Activated CD4-positive, alpha-beta memory T cell treated with anti-CD3 and anti-CD28 coated beads, Interleukin-2, amount 10 ng/mL, durations not matched to agents 7 days and 5 days (primary cell): Measurements from ENCODE around the gene ERAP2. TPM values are rescaled to one million over a fixed set of nuclear protein-coding genes. Genes with fewer than 3 reads are reported as not detected.
A peak's percentile ranks its signal among the peaks of the same experiment; 100 is the strongest.
"Not testable (repeated sequence)": the region's sequence is repeated elsewhere in the genome, so short reads cannot be mapped to it uniquely, and the experiment has no call there.

Experiments used
- CTCF ChIA-PET: fragments of 350-600 bp; sonication (Branson Sonifier 250); formaldehyde crosslinking; loops from one replicate; lab custom pipeline; 2021; ENCODE audit warnings: antibody characterized with exemption, inconsistent platforms; lab: Charles Lee
- POLR2A ChIA-PET: fragments of 350-600 bp; sonication (Branson Sonifier 250); formaldehyde crosslinking; loops from one replicate; lab custom pipeline; 2021; ENCODE audit warnings: antibody characterized with exemption; lab: Charles Lee
- DNase-seq: peaks from one replicate; pipeline ENCODE4 v3.0.0-alpha.2; 2020
- H3K27ac Mint-ChIP-seq: one replicate; pipeline ENCODE4 v1.8.0; 2021; ENCODE audit warnings: mild to moderate bottlenecking, mixed read lengths
- H3K27me3 Mint-ChIP-seq: one replicate; pipeline ENCODE4 v1.8.0; 2021; ENCODE audit warnings: mixed read lengths
- H3K36me3 Mint-ChIP-seq: one replicate; pipeline ENCODE4 v1.8.0; 2021; ENCODE audit warnings: low read depth, mixed read lengths
- H3K4me1 Mint-ChIP-seq: one replicate; pipeline ENCODE4 v1.8.0; 2021; ENCODE audit warnings: mixed read lengths
- H3K4me3 Mint-ChIP-seq: one replicate; pipeline ENCODE4 v1.8.0; 2021; ENCODE audit warnings: mild to moderate bottlenecking, mixed read lengths
- H3K9me3 Mint-ChIP-seq: one replicate; pipeline ENCODE4 v1.8.0; 2021; ENCODE audit warnings: mixed read lengths
- total RNA-seq, 2 experiments: library from RNA; stranded (reverse); gene quantifications; one replicate each; pipeline ENCODE4 v1.2.3, GENCODE V29; 2021

ERAP2 gene, protein sequence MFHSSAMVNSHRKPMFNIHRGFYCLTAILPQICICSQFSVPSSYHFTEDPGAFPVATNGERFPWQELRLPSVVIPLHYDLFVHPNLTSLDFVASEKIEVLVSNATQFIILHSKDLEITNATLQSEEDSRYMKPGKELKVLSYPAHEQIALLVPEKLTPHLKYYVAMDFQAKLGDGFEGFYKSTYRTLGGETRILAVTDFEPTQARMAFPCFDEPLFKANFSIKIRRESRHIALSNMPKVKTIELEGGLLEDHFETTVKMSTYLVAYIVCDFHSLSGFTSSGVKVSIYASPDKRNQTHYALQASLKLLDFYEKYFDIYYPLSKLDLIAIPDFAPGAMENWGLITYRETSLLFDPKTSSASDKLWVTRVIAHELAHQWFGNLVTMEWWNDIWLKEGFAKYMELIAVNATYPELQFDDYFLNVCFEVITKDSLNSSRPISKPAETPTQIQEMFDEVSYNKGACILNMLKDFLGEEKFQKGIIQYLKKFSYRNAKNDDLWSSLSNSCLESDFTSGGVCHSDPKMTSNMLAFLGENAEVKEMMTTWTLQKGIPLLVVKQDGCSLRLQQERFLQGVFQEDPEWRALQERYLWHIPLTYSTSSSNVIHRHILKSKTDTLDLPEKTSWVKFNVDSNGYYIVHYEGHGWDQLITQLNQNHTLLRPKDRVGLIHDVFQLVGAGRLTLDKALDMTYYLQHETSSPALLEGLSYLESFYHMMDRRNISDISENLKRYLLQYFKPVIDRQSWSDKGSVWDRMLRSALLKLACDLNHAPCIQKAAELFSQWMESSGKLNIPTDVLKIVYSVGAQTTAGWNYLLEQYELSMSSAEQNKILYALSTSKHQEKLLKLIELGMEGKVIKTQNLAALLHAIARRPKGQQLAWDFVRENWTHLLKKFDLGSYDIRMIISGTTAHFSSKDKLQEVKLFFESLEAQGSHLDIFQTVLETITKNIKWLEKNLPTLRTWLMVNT
- total RNA-seq, result 10 to 100 TPM; 91.3 to 93.9 TPM

DNA sequence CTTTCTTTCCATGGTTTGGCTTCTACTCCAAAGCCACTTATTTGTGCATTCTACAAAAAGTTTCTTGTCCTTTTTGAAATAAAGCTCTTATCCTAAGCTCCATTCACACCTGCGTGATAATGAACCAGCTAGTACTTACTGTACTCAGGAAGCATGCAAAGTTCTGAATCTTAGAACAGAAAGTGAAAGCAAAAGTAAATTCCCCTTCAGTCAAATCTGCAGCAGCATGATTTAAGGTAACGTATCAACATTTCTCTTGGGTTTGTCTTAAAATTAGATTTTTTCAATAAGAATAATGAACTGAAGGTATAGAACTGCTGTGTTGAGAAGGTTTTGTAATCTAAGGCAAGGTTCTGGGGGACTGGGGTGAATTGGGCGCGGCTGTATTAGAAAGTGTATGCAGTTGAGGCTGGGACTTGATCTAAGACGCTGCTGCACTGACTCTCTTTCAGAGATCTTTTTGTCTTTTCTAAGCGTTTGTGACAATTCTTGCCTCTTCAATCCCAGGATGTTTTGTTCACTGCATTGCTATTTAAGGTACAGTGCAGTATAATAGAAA is at the start of gene ERAP2:
TSS of gene ERAP2 (plus strand) at position 209 of the 559 bp plus-strand sequence. CDS start 3,186 bp downstream, outside the sequence.
- Mint-ChIP-seq H3K4me1 (peaks cover 72% of the 10 kb centered on the region), H3K36me3 (peaks cover 21% of the 10 kb centered on the region), H3K9me3 (no peaks in the 10 kb centered on the region), H3K4me3 (peak within 1 kb of the TSS; percentile 95), H3K27me3 (no peaks in the 10 kb centered on the region), H3K27ac (peak within 1 kb of the TSS; percentile 88)
- POLR2A ChIA-PET, result interaction anchor here (0.6 to 5.8 kb wide), 29 partner anchors 8 to 308 kb away, joined by 3 to 93 read pairs (median 4); partner anchors contain the start of genes CAST, ERAP1, LNPEP and RIOK2
- DNase-seq, result peak; percentile 34
- CTCF ChIA-PET, result interaction anchor here (1.2 to 2.5 kb wide), 9 partner anchors 8 to 285 kb away, joined by 3 to 23 read pairs (median 6); partner anchors contain the start of genes ERAP1 and LIX1

GRCh38 chr5:96829297-96829696 is 47.0 kb upstream of the ERAP2 start:
- H3K9me3 Mint-ChIP-seq, result no peaks in the 10 kb centered on the region
- H3K27me3 Mint-ChIP-seq, result peaks cover 19% of the 10 kb centered on the region

DNA sequence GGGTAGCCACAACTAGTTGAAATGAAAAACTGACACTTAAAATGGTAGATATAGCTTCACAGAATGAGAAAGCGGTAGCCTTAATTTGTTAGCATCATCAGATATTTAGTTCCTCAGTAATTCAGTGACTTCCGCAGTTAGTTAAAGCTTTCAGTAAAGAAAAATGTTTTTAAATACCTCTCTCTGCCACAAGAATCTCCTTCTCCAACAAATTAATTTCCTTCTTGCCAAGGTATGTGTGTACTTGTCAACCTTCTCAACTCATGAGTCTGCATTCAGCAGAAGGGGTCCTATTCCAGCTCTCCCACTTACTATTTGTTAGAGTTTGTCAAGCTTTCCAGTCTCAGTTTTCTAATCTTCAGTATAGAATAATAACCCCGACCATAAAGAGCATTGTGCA is 42.3 kb upstream of the ERAP2 start:
- CTCF ChIA-PET, result no interaction called here
- H3K27me3 Mint-ChIP-seq, result peaks cover 12% of the 10 kb centered on the region

More at GRCh38 chr5:96829297-96829696, 47.0 kb upstream of the ERAP2 start:
- H3K4me1 Mint-ChIP-seq, result peaks cover 2% of the 10 kb centered on the region
- no peak overlapping the region for H3K27ac Mint-ChIP-seq
- ChIA-PET CTCF (no interaction called here), POLR2A (interaction anchor here (1.2 kb wide), 1 partner anchor 12 kb away, joined by 3 read pairs; no protein-coding TSS in a partner anchor)
- no peaks in the 10 kb centered on the region for H3K36me3 Mint-ChIP-seq
- DNase-seq, result no peak
- no peak overlapping the region for H3K4me3 Mint-ChIP-seq

GRCh38 chr5:96835791-96836191 is 40.5 kb upstream of the ERAP2 start:
- H3K4me3 Mint-ChIP-seq, result no peak overlapping the region
- ChIA-PET CTCF (no interaction called here), POLR2A (no interaction called here)
- H3K36me3 Mint-ChIP-seq, result no peaks in the 10 kb centered on the region
- H3K27me3 Mint-ChIP-seq, result peaks cover 12% of the 10 kb centered on the region
- no peak overlapping the region for H3K27ac Mint-ChIP-seq
- H3K9me3 Mint-ChIP-seq, result no peaks in the 10 kb centered on the region
- H3K4me1 Mint-ChIP-seq, result no peaks in the 10 kb centered on the region
- DNase-seq, result no peak

More for the DNA sequence above, 42.3 kb upstream of the ERAP2 start:
- Mint-ChIP-seq H3K27ac (no peak overlapping the region), H3K36me3 (no peaks in the 10 kb centered on the region), H3K9me3 (no peaks in the 10 kb centered on the region), H3K4me1 (no peaks in the 10 kb centered on the region), H3K4me3 (no peak overlapping the region)
- POLR2A ChIA-PET, result no interaction called here
- no peak for DNase-seq

DNA sequence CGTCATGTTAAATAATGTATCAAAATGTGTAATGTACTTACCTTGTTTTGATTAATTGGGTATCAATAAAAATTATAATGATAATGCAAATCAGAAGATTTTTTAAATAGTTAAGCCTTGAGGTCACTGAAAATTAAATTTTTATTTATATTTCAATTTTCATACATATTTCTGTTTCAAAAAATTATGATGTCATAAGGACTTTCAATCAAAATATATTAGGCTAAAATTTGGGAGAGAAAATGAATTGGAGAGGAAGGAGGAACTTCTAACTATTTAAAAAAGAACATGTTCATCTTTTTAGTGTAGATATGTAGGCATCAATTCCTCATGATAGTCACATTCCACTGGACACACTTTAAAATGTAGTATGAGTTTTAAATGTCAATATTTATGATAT is 39.5 kb upstream of the ERAP2 start:
- peaks cover 3% of the 10 kb centered on the region for H3K27me3 Mint-ChIP-seq
- ChIA-PET POLR2A (no interaction called here), CTCF (no interaction called here)
- H3K36me3 Mint-ChIP-seq, result no peaks in the 10 kb centered on the region
- H3K27ac Mint-ChIP-seq, result no peak overlapping the region
- no peak overlapping the region for H3K4me3 Mint-ChIP-seq
- no peak for DNase-seq
- H3K4me1 Mint-ChIP-seq, result no peaks in the 10 kb centered on the region
- H3K9me3 Mint-ChIP-seq, result no peaks in the 10 kb centered on the region

DNA sequence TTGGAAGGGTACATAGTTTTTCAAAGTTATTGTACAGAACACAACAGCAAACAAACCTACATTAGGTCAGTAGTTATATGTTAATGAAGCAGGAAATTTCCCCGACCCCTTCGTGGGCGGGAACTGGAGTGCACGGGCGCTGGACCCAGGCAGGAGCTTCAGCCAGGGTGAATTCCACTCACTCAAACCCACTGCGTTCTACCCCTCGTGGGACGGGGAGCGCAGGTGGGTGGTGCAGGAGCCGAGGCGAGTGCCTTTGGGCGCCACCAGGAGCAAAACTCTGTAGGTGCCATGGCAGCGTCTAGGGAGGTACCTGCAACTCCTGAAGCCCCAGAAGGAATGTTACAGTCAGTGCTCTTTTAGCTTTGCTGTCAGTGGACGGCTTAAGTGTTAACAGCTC is 39.0 kb upstream of the ERAP2 start:
- H3K9me3 Mint-ChIP-seq, result no peaks in the 10 kb centered on the region
- ChIA-PET CTCF (interaction anchor here (2.5 kb wide), 1 partner anchor 32 kb away, joined by 8 read pairs; no protein-coding TSS in a partner anchor), POLR2A (no interaction called here)
- H3K36me3 Mint-ChIP-seq, result no peaks in the 10 kb centered on the region
- peaks cover 3% of the 10 kb centered on the region for H3K27me3 Mint-ChIP-seq
- no peak overlapping the region for H3K4me3 Mint-ChIP-seq
- no peak overlapping the region for H3K27ac Mint-ChIP-seq
- no peaks in the 10 kb centered on the region for H3K4me1 Mint-ChIP-seq
- no peak for DNase-seq

DNA sequence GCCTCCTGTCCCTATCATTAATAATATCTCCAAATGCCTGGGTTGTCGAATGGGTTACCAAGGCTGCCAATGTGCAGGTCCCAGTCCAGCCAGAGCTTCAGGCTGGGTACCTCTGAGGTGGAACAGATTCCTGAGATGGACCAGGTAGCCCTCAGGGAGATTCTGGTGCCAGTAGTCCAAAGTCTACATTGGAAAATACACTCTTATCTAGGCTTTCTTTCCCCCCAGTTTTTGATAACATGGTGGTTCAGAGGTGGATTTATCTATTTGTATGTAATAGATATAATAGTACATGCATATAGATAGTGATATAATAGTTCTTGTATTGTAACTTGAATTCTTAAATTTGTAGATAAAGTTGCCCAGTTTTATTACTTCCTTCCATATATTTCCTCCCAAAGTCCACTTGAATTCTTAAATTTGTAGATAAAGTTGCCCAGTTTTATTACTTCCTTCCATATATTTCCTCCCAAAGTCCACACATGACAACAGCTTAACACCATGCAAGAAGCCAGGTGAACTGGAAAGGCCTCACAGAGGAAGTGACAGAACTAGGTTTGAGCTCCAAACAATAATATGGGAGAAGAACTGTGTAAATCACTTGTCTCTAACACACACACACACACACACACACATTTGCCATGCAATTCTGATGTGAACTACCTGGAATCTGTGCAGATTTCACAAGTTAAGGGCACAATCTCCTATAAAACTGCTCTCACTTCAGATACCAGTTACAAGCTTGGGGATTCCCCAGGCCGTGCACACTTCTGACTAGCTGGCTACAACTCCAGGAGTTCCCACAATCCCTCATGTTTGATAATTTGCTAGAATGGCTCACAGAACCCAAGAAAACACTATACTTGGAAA is 37.9 kb upstream of the ERAP2 start:
- no peak for DNase-seq
- H3K4me3 Mint-ChIP-seq, result no peak overlapping the region
- no peaks in the 10 kb centered on the region for H3K9me3 Mint-ChIP-seq
- H3K27ac Mint-ChIP-seq, result no peak overlapping the region
- H3K27me3 Mint-ChIP-seq, result peaks cover 3% of the 10 kb centered on the region
- ChIA-PET POLR2A (no interaction called here), CTCF (interaction anchor here (2.3 to 2.5 kb wide), 2 partner anchors 31 to 86 kb away, joined by 7 to 8 read pairs; no protein-coding TSS in a partner anchor)
- H3K36me3 Mint-ChIP-seq, result no peaks in the 10 kb centered on the region
- H3K4me1 Mint-ChIP-seq, result peaks cover 7% of the 10 kb centered on the region

DNA sequence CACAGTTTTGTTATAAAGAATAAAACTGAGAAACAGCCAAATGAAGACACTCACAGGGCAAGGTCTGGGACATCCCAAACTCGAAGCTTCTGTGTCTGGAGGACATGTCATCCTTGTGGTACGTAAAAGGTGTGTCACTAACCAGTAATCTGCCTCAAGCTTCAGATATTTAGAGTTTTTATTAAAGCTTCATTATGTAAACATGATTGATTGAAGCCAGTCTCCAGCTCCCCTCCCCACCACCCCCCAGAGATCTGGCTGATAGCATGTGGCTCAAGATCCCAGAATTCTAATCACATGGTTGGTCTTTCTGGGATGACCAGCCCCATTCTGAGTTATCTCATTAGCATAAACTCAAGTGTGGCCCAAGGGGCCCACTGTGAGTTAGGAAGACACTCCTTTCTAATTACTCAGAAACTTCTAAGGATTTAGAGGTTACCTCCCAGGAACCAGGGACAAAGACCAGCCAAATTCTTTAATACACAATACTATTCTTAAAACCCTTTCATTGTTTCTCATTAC is 37.2 kb upstream of the ERAP2 start:
- no peak for DNase-seq
- CTCF ChIA-PET, result interaction anchor here (2.3 to 2.5 kb wide), 2 partner anchors 30 to 87 kb away, joined by 7 to 8 read pairs; no protein-coding TSS in a partner anchor
- POLR2A ChIA-PET, result no interaction called here
- Mint-ChIP-seq H3K9me3 (no peaks in the 10 kb centered on the region), H3K27me3 (peaks cover 2% of the 10 kb centered on the region), H3K36me3 (no peaks in the 10 kb centered on the region), H3K27ac (no peak overlapping the region), H3K4me1 (peaks cover 12% of the 10 kb centered on the region), H3K4me3 (no peak overlapping the region)

DNA sequence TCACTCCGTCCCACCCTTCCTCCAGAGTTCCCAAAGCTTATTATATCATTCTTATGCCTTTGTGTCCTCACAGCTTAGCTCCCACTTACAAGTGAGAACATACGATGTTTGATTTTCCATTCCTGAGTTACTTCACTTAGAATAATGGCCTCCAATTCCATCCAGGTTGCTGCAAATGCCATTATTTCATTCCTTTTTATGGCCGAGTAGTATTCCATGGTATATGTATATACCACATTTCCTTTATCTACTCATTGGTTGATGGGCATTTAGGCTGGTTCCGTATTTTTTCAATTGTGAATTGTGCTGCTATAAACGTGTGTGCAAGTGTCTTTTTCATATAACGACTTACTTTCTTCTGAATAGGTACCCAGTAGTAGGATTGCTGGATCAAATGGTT is 34.4 kb upstream of the ERAP2 start:
- DNase-seq, H3K9me3 Mint-ChIP-seq, H3K27ac Mint-ChIP-seq, POLR2A ChIA-PET, H3K4me3 Mint-ChIP-seq, H3K27me3 Mint-ChIP-seq, H3K36me3 Mint-ChIP-seq: not testable (repeated sequence)
- CTCF ChIA-PET, result interaction anchor here (0.7 kb wide), 1 partner anchor 19 kb away, joined by 6 read pairs; no protein-coding TSS in a partner anchor
- peaks cover 12% of the 10 kb centered on the region for H3K4me1 Mint-ChIP-seq

- peaks cover 12% of the 10 kb centered on the region for H3K4me1 Mint-ChIP-seq
- ChIA-PET CTCF (no interaction called here), POLR2A (interaction anchor here (1.0 kb wide), 1 partner anchor 32 kb away, joined by 3 read pairs; no protein-coding TSS in a partner anchor)
- no peak for DNase-seq
- peaks cover 7% of the 10 kb centered on the region for H3K27me3 Mint-ChIP-seq
- H3K27ac Mint-ChIP-seq, result no peak overlapping the region
- H3K4me3 Mint-ChIP-seq, result no peak overlapping the region
- no peaks in the 10 kb centered on the region for H3K36me3 Mint-ChIP-seq
- H3K9me3 Mint-ChIP-seq, result no peaks in the 10 kb centered on the region
These were observed 33.2 kb upstream of the ERAP2 start for GRCh38 chr5:96843140-96843539.

- no peak for DNase-seq
- Mint-ChIP-seq H3K36me3 (peaks cover 4% of the 10 kb centered on the region), H3K4me1 (peaks cover 12% of the 10 kb centered on the region), H3K9me3 (no peaks in the 10 kb centered on the region), H3K27me3 (peaks cover 17% of the 10 kb centered on the region), H3K4me3 (no peak overlapping the region), H3K27ac (no peak overlapping the region)
- ChIA-PET CTCF (no interaction called here), POLR2A (no interaction called here)
These were observed 31.8 kb upstream of the ERAP2 start for GRCh38 chr5:96844481-96844990.
